ENCODE measurements around the gene FNDC8. TPM values are rescaled to one million over a fixed set of nuclear protein-coding genes. Genes with fewer than 3 reads are reported as not detected.
"Not testable (repeated sequence)": the region's sequence is repeated elsewhere in the genome, so short reads cannot be mapped to it uniquely, and the experiment has no call there.

Gene FNDC8
- total and polyA plus RNA-seq, 7 experiments from 2014 or later, result not detected

DNA sequence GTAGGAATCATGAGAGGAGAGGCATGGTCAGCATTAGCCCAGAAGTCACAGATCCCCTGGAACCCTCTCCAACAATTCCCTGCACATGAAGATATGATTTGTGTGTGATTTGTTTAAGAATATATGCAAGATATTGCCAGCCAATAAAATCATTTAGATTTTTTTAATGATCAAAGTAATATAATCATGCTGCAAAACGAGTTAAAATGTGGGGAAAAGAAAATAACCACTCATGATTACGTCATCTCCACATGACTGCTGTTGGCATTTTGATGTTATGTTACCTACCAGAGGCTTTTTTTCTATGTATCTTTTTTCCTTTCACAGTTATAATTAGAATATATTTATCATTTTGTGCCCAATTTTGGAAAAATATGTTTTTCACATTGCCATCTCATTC is 50.4 kb downstream of the FNDC8 start:
- peaks cover 20 to 27% of the 10 kb centered on the region in 2 donors for H3K4me1 ChIP-seq (ENCODE audit: control insufficient read depth in 2 of 2, insufficient read depth in 2 of 2, low read length in 2 of 2)
- H3K36me3 Mint-ChIP-seq, result peaks cover 0 to 4% (median 0%) of the 10 kb centered on the region in 5 donors
- H3K27ac ChIP-seq (ENCODE audit: low read depth, low read length), result peak overlapping the region; percentile 47
- intact Hi-C loops (cut with micrococcal nuclease), result loop anchor here (1.0 to 5.0 kb wide), 8 partner anchors 42 to 575 kb away; partner anchors contain the start of gene SLFN11 (in 1 of the 2)
- peak overlapping the region in 8 of 10 donors; percentile 46 to 79 (median 70) for H3K4me3 Mint-ChIP-seq
- peaks cover 28 to 63% (median 48%) of the 10 kb centered on the region in 7 donors for H3K4me1 Mint-ChIP-seq
- H3K36me3 ChIP-seq (ENCODE audit: control insufficient read depth in 2 of 3, insufficient read depth in 3 of 3, low read length in 3 of 3), result no peaks in the 10 kb centered on the region
- H3K27me3 Mint-ChIP-seq, result no peaks in the 10 kb centered on the region
- ChIA-PET CTCF (interaction anchor here (0.6 to 5.1 kb wide), 3 partner anchors 68 to 366 kb away, joined by 3 to 19 read pairs (median 5); partner anchors contain the start of gene SLFN12L), POLR2A (interaction anchor here (0.7 to 4.8 kb wide), 8 partner anchors 39 to 408 kb away, joined by 3 to 31 read pairs (median 5); partner anchors contain the start of gene SLFN5)
- H3K27ac Mint-ChIP-seq, result peak overlapping the region; percentile 65 to 96 (median 89)
- peak; percentile 68 for ATAC-seq
- H3K9me3 ChIP-seq (ENCODE audit: control insufficient read depth in 2 of 3, low read length in 3 of 3), result no peaks in the 10 kb centered on the region
- H3K9me3 Mint-ChIP-seq, result peaks cover 0 to 3% (median 0%) of the 10 kb centered on the region in 11 donors
- no peaks in the 10 kb centered on the region for H3K27me3 ChIP-seq (ENCODE audit: control insufficient read depth in 2 of 2, insufficient read depth in 2 of 2, low read length in 2 of 2)
- peak overlapping the region; percentile 25 for H3K4me3 ChIP-seq (ENCODE audit: low read length)
- DNase-seq, result peak in 6 of 9 donors; percentile 46 to 71 (median 62)

DNA sequence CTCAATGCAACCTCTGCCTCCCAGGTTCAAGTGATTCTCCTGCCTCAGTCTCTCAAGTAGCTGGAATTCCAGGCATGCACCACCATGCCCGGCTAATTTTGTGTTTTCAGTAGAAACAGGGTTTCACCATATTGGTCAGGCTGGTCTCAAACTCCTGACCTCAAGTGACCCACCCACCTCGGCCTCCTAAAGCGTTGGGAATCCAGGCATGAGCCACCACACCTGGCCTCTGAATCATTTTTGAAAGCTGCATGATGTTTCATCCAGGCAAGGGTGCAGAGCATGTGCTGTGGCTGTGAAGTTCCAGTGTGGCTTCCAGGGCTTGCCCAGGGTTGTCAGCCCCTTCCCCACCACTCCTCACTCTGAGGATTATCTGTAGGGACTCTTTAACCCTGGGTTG is 50.9 kb downstream of the FNDC8 start:
- peaks cover 28 to 67% (median 53%) of the 10 kb centered on the region in 7 donors for H3K4me1 Mint-ChIP-seq
- intact Hi-C loops (cut with micrococcal nuclease), result loop anchor here in 1 of 2 donors (5.0 kb wide), 2 partner anchors 200 to 315 kb away; partner anchors contain the start of gene SLFN11
- POLR2A ChIA-PET, result interaction anchor here (0.7 to 4.8 kb wide), 7 partner anchors 39 to 408 kb away, joined by 3 to 31 read pairs (median 3); partner anchors contain the start of gene SLFN5

DNA sequence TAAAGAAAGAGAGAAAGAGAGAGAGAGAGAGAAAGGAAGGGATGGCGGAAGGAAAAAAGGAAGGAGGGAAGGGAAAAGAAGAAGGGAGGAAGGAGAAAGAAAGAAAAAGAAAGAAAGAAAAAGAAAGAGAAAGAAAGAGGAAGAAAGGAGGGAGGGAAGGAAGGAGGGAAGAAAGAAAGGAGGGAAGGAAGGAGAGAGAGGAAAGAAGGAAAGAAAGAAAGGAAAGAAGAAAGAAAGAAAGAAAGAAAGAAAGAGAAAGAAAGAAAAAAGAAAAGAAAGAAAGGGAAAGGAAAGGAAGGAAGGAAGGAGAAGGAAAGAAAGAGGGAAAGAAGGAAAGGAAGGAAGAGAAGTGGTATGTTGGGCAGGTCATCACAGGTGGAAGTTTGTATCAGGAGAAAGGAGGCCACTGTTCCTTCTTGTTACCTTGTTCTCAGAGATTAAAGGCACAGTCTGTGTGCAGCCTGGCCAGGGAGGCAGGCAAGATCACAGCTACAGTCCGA is 53.5 kb downstream of the FNDC8 start:
- H3K27ac ChIP-seq (ENCODE audit: low read depth, low read length), result no peak overlapping the region
- H3K4me1 ChIP-seq (ENCODE audit: control insufficient read depth in 2 of 2, insufficient read depth in 2 of 2, low read length in 2 of 2), result peaks cover 36 to 39% of the 10 kb centered on the region in 2 donors
- ATAC-seq, result no peak
- no peak overlapping the region for H3K4me3 ChIP-seq (ENCODE audit: low read length)
- Mint-ChIP-seq H3K9me3 (peaks cover 0 to 9% (median 0%) of the 10 kb centered on the region in 11 donors), H3K4me1 (peaks cover 42 to 86% (median 71%) of the 10 kb centered on the region in 7 donors), H3K4me3 (peak overlapping the region in 7 of 10 donors; percentile 10 to 64 (median 41)), H3K27me3 (no peaks in the 10 kb centered on the region), H3K36me3 (peaks cover 0 to 14% (median 0%) of the 10 kb centered on the region in 5 donors), H3K27ac (peak overlapping the region; percentile 39 to 99 (median 81))
- H3K27me3 ChIP-seq (ENCODE audit: control insufficient read depth in 2 of 2, insufficient read depth in 2 of 2, low read length in 2 of 2), result no peaks in the 10 kb centered on the region
- ChIA-PET CTCF (interaction anchor here (1.2 kb wide), 1 partner anchor 359 kb away, joined by 4 read pairs; no protein-coding TSS in a partner anchor), POLR2A (interaction anchor here (0.6 to 4.8 kb wide), 11 partner anchors 9 to 362 kb away, joined by 3 to 31 read pairs (median 4); partner anchors contain the start of gene SLFN5)
- no peaks in the 10 kb centered on the region for H3K9me3 ChIP-seq (ENCODE audit: control insufficient read depth in 2 of 3, low read length in 3 of 3)
- H3K36me3 ChIP-seq (ENCODE audit: control insufficient read depth in 2 of 3, insufficient read depth in 3 of 3, low read length in 3 of 3), result no peaks in the 10 kb centered on the region
- DNase-seq, result no peak
- intact Hi-C loops (cut with micrococcal nuclease), result loop anchor here in 1 of 2 donors (5.0 kb wide), 2 partner anchors 197 to 312 kb away; partner anchors contain the start of gene SLFN11

More for the DNA sequence above, 50.9 kb downstream of the FNDC8 start:
- H3K9me3 Mint-ChIP-seq; H3K36me3 ChIP-seq (ENCODE audit: control insufficient read depth in 2 of 3, insufficient read depth in 3 of 3, low read length in 3 of 3); ATAC-seq; H3K9me3 ChIP-seq (ENCODE audit: control insufficient read depth in 2 of 3, low read length in 3 of 3); H3K4me3 ChIP-seq (ENCODE audit: low read length); H3K36me3 Mint-ChIP-seq; H3K27me3 Mint-ChIP-seq; DNase-seq; H3K27me3 ChIP-seq (ENCODE audit: control insufficient read depth in 2 of 2, insufficient read depth in 2 of 2, low read length in 2 of 2): not testable (repeated sequence)
- peak overlapping the region; percentile 47 for H3K27ac ChIP-seq (ENCODE audit: low read depth, low read length)
- H3K4me1 ChIP-seq (ENCODE audit: control insufficient read depth in 2 of 2, insufficient read depth in 2 of 2, low read length in 2 of 2), result peaks cover 24 to 31% of the 10 kb centered on the region in 2 donors
- Mint-ChIP-seq H3K27ac (peak overlapping the region; percentile 60 to 95 (median 88)), H3K4me3 (peak overlapping the region in 4 of 10 donors; percentile 23 to 79 (median 50))
- CTCF ChIA-PET, result interaction anchor here (1.0 to 1.1 kb wide), 2 partner anchors 68 to 361 kb away, joined by 3 to 5 read pairs; no protein-coding TSS in a partner anchor

DNA sequence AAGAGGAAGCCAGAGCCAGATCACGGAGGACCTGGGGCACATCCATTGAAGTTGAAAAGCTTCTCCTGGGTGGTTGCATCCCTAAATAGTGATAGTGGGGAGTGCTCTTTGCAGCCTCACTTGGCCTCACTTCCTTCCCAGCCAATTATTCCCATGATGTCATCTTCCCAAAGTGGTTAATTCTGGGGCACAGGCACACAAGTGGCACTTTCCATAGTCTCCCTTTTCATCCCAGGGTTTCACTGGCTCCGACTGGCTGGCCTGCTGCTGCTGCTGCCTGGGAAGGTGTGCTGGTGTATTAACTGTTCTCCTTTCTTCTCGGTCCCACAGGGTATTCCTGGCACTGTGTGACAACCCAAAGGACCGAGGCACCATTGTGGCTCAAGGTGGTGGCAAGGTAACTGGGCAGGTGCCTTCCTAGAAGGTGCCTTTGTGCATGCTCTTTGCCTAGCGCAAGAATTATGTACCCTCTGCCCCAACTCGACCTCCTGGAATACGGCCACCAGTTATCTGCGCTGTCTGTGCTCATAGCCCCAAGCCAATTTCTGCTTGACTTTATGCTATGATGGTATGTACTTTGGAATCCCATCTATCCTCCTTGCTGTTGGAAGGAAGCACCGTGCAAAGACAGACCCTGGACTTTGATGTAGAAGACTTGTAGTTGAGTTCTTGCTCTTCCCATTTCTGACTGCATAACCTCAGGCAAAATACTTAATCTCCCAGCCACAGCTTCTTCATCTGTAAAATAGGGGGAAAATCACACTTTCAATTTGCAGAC is 54.4 kb downstream of the FNDC8 start:
- H3K4me1 ChIP-seq (ENCODE audit: control insufficient read depth in 2 of 2, insufficient read depth in 2 of 2, low read length in 2 of 2), result peaks cover 36 to 40% of the 10 kb centered on the region in 2 donors
- Mint-ChIP-seq H3K27ac (peak overlapping the region; percentile 39 to 99 (median 89)), H3K4me1 (peaks cover 48 to 96% (median 79%) of the 10 kb centered on the region in 7 donors), H3K9me3 (peaks cover 0 to 9% (median 0%) of the 10 kb centered on the region in 11 donors), H3K4me3 (peak overlapping the region in 8 of 10 donors; percentile 10 to 85 (median 36)), H3K36me3 (peaks cover 0 to 14% (median 0%) of the 10 kb centered on the region in 5 donors), H3K27me3 (no peaks in the 10 kb centered on the region)
- POLR2A ChIA-PET, result interaction anchor here (0.8 to 4.8 kb wide), 7 partner anchors 8 to 345 kb away, joined by 3 to 31 read pairs (median 6); partner anchors contain the start of gene SLFN5
- no peak for DNase-seq
- no peak for ATAC-seq
- H3K36me3 ChIP-seq (ENCODE audit: control insufficient read depth in 2 of 3, insufficient read depth in 3 of 3, low read length in 3 of 3), result no peaks in the 10 kb centered on the region
- no peak overlapping the region for H3K27ac ChIP-seq (ENCODE audit: low read depth, low read length)
- no peak overlapping the region for H3K4me3 ChIP-seq (ENCODE audit: low read length)
- H3K27me3 ChIP-seq (ENCODE audit: control insufficient read depth in 2 of 2, insufficient read depth in 2 of 2, low read length in 2 of 2), result no peaks in the 10 kb centered on the region
- intact Hi-C loops (cut with micrococcal nuclease), result loop anchor here in 1 of 2 donors (1.0 kb wide), 1 partner anchor 12 kb away; no protein-coding TSS in a partner anchor
- CTCF ChIA-PET, result interaction anchor here (1.2 kb wide), 1 partner anchor 358 kb away, joined by 4 read pairs; no protein-coding TSS in a partner anchor
- H3K9me3 ChIP-seq (ENCODE audit: control insufficient read depth in 2 of 3, low read length in 3 of 3), result no peaks in the 10 kb centered on the region

DNA sequence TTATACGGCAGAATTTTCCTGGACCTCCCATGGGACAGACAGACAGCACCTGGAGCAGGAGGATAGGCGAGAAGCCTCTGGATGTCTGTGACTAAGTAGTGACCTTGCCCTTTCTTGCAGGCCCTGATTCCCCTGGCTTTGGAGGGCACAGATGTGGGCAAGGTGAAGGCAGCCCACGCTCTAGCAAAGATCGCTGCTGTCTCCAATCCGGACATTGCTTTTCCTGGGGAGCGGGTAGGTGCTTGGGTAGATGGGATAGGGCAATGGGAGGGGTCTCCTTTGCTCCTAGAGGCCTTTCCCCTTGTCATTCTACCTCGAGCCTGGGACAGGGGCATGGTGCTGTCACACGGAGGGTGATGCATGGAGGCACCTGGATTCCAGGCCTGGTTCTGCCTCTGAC is 55.5 kb downstream of the FNDC8 start:
- POLR2A ChIA-PET, result interaction anchor here (1.0 to 2.8 kb wide), 2 partner anchors 37 to 55 kb away, joined by 3 to 9 read pairs; no protein-coding TSS in a partner anchor

More for the DNA sequence above, 55.5 kb downstream of the FNDC8 start:
- peak overlapping the region; percentile 42 for H3K27ac ChIP-seq (ENCODE audit: low read depth, low read length)
- H3K36me3 ChIP-seq (ENCODE audit: control insufficient read depth in 2 of 3, insufficient read depth in 3 of 3, low read length in 3 of 3), result no peaks in the 10 kb centered on the region
- Mint-ChIP-seq H3K4me3 (peak overlapping the region in 8 of 10 donors; percentile 47 to 85 (median 72)), H3K27ac (peak overlapping the region; percentile 85 to 99 (median 91)), H3K4me1 (peaks cover 51 to 92% (median 75%) of the 10 kb centered on the region in 7 donors), H3K9me3 (peaks cover 0 to 9% (median 0%) of the 10 kb centered on the region in 11 donors), H3K27me3 (no peaks in the 10 kb centered on the region), H3K36me3 (peaks cover 0 to 14% (median 0%) of the 10 kb centered on the region in 5 donors)
- no peak for DNase-seq
- H3K27me3 ChIP-seq (ENCODE audit: control insufficient read depth in 2 of 2, insufficient read depth in 2 of 2, low read length in 2 of 2), result no peaks in the 10 kb centered on the region
- peaks cover 28 to 40% of the 10 kb centered on the region in 2 donors for H3K4me1 ChIP-seq (ENCODE audit: control insufficient read depth in 2 of 2, insufficient read depth in 2 of 2, low read length in 2 of 2)
- CTCF ChIA-PET, result interaction anchor here (1.2 kb wide), 1 partner anchor 34 kb away, joined by 6 read pairs; no protein-coding TSS in a partner anchor
- no peaks in the 10 kb centered on the region for H3K9me3 ChIP-seq (ENCODE audit: control insufficient read depth in 2 of 3, low read length in 3 of 3)
- no peak overlapping the region for H3K4me3 ChIP-seq (ENCODE audit: low read length)
- intact Hi-C loops (cut with micrococcal nuclease), result loop anchor here (1.0 kb wide), 3 partner anchors 11 to 65 kb away; no protein-coding TSS in a partner anchor
- ATAC-seq, result no peak
